Right renal cortex interstitium (tissue), 3 donors: Measurements from ENCODE around the gene SFT2D3. TPM values are rescaled to one million over a fixed set of nuclear protein-coding genes. Genes with fewer than 3 reads are reported as not detected.

ENCODE experiments used
- DNase-seq, 3 donors: peaks; one replicate each; pipeline ENCODE4 v3.0.0-alpha.2; 2013; ENCODE audit warnings: low read depth in 3 of 3, low spot score in 2 of 3
- polyA plus RNA-seq, 3 donors: library from polyadenylated mRNA; unstranded; fragments of 120-200 nt; gene quantifications; one replicate each; pipeline ENCODE4 v1.2.1, GENCODE V29; 2013; ENCODE audit not compliant: insufficient read length in 3 of 3

Gene SFT2D3, protein sequence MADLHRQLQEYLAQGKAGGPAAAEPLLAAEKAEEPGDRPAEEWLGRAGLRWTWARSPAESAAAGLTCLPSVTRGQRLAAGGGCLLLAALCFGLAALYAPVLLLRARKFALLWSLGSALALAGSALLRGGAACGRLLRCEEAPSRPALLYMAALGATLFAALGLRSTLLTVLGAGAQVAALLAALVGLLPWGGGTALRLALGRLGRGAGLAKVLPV
- polyA plus RNA-seq: not detected

DNA sequence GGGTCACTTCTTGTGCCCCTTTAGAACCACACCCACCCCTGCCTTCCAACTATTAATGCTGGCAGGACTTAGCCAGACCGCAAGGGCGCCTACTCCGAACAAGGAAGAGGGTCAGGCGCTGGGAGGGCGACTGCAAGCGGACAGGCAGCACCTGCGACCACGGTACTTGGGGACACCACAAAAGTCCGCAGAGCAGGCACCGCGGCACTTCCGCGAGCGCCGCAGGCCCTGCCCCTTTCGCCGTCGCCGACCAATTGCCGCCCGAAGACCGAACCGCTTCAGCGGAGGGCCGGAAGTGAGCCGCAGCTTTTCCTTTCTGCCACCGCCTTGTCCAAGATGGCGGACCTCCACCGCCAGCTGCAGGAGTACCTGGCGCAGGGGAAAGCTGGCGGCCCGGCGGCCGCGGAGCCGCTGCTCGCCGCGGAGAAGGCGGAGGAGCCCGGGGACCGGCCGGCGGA, at the start of gene SFT2D3:
TSS of gene SFT2D3 (plus strand) at position 305 of the 458 bp plus-strand sequence. CDS start at position 337, 32 bp downstream.
- DNase-seq: peak; percentile 72 to 79 (median 74)

DNA sequence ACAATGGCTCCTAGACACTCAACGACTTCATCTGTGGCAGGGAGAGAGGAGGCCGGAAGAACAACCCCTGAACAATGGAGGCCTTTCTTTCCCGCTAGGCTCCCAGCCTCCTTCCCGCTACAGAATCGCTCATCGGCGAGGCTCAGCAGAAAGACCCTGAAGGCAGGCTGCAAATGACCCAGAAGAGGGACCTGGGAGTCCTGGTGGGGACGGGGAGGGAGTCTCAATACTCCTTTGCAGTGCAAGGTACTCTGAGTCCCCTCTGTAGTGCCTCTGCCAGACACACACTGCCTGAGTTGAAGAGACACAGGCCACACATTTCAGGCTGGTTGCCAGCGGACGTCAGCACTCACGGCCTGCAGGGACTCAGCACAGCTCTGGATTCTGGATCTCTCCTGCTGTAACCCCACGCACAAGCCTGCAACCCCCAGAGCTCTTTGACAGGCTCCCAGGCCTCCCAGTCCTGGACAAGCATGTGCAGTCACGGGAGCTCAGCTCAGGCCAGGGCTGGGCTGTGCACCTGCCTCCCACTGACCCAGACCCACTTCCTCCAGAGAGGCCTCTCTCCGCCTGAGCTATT, 49.2 kb upstream of the SFT2D3 start:
- no peak for DNase-seq

DNA sequence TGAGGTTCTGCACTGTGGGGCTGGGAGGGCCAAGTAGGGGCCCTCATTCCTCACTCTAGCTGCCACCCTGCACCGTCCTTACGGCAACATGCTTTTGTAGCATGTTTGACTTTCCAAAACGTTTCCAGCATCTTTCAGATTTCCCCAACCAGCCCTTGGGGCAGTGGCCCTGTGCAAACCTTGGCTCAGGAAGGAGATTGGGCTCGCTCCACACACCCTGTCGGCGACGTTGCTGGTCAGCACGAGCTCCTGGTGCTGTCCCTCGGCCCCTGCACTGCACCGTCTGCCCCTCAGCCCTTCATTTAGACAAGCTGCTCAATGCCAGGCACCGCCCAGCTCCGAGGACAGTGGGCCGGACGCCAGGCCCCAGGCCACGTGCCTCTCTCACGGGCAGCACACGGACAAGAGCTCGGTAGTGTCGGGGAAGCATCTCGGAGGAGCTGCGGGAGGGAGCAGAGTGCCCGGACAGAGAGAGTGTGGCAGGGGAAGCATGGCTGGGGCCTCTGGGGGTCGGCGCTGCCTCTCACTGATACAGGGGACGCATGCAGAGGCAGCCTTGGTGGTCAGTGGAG, 48.4 kb upstream of the SFT2D3 start:
- DNase-seq: no peak

DNA sequence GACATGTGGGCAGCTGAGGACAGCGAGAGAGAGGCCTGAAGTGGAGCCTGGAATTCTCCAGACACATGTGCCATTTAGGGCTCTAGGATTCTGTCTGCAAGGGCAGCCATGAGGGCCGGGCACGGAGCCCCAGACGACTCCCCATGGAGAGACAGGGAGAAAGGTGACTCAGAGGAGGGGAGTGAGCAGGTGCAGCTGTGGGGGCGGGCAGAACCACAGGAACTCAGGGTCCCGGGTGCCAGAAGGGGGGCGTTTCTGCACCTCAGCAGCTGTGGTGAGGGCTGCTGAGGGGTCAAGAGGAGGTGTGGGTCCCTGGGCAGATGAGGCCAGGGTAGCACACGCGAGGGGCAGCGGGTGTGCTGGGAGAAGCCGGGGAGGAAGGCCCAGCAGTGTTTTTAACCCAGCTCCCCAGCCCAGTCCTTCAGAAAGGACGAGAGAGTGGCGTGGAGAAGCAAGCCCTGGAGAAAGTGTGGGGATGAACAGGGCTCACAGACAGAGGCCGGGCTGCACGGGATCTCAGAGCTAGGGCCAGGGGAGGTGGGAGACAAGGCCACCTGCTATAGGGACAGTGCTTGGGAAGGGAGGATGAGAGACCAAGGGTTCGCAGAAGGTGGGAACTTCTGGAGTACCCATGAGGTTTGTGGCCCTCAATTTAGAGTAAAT, 47.7 kb upstream of the SFT2D3 start:
- no peak for DNase-seq

GRCh38 chr2:127654084-127654837, 47.0 kb upstream of the SFT2D3 start:
- no peak for DNase-seq

GRCh38 chr2:127654838-127655175, 46.5 kb upstream of the SFT2D3 start:
- no peak for DNase-seq

- no peak for DNase-seq
Observed at GRCh38 chr2:127655209-127656073, 45.9 kb upstream of the SFT2D3 start.

DNA sequence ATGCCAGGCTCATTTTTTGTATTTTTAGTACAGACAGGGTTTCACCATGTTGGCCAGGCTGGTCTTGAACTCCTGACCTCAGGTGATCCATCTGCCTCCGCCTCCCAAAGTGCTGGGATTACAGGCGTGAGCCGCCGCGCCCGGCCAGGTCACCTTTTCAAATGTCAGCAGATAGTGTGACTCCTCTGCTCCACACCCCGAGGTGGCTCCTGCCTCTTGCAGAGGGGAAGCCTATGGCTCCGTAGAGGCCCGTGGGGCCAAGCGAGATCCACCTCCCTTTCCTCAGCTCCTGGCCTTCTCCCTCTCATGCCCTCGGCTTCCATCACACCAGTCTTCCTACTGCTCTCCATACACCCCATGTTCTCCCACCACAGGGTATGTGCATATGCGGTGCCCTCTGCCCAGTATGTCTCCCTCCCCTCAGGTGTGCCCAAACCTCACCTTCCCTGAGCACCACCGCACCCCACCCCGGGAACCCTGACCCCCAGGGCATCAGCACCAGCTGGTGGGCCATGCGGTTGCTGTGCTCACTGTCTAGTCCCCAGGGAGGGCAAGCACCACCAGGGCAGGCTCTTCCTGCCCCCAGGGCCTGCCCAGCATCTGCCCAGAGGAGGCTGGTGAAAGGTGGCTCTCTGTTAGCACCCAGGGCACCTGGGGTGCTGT, 44.6 kb upstream of the SFT2D3 start:
- no peak for DNase-seq

DNA sequence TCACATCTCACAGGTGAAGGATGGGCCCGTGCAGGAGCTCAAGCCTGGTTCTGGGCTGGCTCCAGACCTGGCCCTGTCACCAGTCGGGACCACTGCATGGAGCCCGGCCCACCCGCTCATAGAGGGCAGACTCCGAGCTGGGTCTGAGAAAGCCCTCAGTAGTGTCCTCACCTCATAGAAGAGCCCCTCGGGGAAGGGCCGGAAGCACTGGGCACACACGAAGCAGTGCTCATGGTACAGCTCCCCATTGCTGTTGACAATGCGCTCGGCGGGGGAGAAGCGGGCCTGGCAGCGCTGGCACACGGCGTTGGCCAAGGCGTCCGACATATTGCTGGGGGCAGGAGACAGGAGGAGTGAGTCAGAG, 44.1 kb upstream of the SFT2D3 start:
- no peak for DNase-seq

DNA sequence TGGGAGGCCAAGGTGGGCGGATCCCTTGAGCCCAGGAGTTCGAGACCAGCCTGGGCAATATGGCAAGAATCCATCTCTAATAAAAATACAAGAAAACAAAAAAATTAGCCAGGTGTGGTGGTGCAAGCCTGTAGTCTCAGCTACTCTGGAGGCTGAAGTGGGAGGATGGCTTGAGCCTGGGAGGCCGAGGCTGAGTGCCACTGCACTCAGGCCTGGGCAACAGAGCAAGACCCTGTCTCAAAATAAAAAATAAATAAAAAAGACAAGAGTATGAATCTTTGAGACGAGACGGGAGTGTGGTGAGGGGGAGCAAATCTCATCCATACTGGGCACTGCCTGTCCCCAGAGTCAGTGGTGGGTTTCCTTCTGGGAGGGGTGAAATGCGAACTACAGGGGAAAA, 43.2 kb upstream of the SFT2D3 start:
- no peak for DNase-seq

DNA sequence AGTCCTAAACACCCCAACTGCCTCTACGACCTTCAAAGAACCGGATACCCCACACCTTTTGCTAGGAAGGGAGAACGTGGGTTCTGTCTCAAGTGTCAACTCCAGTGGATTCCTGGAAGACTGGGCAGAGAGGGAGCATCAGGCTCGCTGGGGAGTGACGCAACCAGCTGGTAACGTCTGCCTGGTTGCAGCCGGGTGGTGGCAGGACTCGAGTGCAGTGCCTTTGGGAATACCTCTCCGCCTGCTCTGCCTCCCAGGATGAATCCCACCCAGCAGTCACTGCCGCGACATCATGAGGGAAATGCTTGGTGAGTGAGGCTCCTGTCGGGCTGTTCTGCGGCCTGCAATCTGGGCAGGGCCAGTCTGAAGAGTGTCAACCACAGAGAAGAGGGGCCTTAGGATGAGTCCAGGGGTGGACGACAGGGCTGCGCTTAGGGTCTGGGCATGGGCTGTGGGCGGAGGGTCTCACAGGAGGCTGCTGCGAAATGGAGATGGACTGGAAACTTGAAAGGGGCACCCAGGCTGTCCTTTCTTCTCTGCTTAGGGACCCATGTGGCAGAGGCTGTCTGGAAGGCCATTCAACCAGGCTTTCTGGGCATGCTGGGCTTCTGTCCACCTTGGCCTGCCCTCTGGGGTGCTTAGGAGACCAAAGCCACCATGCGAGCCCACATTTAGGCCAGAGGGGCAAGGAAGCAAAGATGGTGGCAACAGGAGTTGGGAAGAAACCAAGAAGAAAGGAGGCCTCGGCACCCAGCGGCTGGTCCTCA, 42.5 kb upstream of the SFT2D3 start:
- no peak for DNase-seq

DNA sequence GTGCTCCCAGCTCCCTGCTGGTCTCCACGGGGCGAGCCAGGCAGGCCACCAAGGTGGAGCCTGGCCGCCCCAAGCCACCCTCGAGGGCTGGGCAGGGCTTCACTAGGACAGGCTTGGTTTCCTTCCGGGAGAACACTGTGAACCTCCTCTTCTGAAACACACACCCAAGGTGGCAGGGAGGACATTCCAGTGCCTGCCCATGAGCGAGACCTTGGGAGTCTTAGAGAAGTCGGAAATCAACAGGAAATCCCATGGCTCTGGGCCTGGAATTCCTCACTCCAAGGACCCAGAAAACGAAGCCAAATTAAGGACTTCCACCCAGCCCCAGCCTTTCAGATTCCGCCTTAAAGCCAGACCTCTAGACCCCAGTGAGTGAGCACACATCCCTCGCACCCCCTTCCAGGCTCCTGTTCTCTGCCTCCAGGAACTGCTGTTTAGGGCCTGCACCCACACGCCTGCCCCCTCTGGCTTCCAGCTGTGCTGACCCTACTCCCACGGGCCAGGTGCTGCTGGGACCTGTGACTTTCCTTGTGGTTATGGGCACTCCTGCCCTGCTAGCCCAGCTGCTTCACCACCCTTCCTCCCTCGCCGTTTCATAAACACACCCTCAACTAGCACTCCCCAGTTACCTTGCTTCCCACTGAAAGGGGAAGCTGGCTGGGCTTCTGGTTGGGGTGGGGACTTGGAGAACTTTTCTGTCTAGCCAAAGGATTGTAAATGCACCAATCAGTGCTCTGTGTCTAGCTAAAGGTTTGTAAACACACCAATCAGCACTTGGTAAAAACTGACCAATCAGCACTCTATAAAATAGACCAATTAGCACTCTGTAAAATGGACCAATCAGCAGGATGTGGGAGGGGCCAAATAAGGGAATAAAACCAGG, 41.6 kb upstream of the SFT2D3 start:
- no peak for DNase-seq

DNA sequence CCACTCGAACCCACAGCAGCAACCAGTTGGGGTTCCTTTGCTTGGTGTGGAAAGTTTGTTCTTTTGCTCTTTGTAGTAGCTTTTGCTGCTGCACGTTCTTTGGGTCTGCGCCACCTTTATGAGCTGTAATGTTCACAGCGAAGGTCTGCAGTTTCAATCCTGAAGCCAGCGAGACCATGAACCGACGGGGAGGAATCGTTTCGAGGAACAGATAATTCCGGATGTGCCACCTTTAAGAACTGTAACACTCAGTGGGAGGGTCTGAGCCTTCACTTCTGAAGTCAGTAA, 41.1 kb upstream of the SFT2D3 start:
- DNase-seq: no peak

DNA sequence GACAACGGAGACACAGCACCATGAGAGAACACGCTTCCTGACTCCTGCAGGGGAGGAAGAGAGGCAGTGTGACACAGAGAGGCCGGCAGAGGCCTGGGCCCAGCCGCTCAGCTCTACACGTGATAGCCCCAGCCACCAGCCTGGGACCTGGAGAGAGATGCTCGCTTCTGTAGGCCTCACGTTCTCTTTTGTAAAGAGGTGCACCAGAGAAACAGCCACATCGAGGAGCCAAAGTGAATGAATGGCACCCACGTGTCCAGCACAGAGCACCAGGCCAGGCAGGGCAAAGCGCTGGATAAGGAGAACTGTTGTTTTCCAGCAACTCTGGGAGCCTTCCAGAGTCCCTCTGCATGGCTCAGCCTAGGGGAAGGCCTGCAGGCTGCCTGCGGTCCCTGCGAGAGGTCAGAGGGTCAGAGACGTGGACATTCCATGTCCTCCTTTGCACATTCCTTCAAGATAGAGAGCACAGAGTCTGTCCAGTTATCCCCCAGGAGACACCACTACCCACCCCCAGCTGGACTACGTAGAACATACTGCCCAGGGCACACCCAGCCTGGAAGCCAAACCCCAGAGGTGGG, 40.1 kb upstream of the SFT2D3 start:
- DNase-seq: no peak

- DNase-seq: no peak
Observed at GRCh38 chr2:127661949-127662510, 39.3 kb upstream of the SFT2D3 start.

DNA sequence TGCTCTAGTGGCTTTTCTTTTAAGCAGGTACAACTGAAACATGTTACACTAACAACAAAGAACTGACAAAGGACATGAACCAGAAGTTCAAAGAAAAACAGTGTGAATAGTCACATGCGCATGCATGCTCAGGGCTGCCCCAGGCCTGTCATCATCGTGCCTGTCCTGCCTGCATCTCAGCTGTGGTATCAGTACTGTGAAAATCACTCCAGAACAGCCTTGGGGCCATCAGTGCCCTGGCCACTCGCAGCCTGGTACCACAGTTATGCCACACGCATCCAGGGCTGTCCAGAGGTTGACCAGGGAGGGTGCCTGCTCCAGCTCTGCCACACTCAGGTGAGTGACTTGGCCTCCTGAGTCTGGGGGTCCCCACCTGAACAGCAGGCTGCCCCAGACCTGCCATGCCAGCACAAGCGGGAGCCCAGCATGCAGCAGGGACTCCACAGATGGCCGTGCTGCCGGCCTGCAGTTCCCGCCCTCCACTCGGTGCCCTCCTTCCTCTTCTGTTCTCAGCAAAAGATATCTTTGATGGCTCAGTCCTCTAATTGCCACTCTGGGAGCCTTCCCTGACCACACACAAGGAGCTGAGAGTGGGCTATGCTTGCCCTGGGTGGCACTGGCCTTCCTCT, 38.2 kb upstream of the SFT2D3 start:
- no peak for DNase-seq

DNA sequence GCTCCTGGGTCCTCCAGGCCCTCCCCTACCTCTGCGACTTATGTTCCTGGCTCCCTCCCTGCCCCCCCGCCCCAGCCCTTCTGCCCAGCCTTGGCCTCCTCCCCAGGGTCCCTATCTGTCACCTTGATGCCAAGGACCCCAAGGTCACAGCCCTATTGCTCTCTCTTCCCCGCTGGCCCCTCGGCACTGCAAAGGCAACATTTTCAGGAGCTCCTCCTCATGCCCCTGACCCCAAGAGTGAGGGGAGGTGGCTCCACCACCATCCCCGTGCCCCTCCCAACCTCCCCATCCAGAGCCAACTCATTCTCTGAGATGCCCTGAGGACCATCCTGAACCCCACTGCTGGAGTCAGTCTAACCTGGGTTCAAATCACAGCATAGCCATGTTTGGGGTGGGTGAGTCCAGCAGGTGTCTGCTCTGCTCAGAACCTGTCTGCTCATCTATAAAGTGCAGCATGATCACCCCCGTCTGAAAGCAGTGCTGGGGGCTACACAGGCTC, 37.7 kb upstream of the SFT2D3 start:
- no peak for DNase-seq
